GM12892 (cell line): ENCODE measurements around the gene RSPRY1.

Experiments used
- POLR2A ChIP-seq: IDR thresholded peaks from 2 replicates; pipeline ENCODE4 v1.6.1; 2011; ENCODE audit warnings: low read depth, low read length, control low read depth
- POLR2AphosphoS5 ChIP-seq: IDR thresholded peaks from 2 replicates; pipeline ENCODE4 v1.6.1; 2011; ENCODE audit warnings: low read depth, low read length, control low read depth
- TAF1 ChIP-seq: IDR thresholded peaks from 2 replicates; pipeline ENCODE4 v1.6.1; 2011; ENCODE audit warnings: low read depth, mild to moderate bottlenecking, control low read depth, low read length, borderline replicate concordance

DNA sequence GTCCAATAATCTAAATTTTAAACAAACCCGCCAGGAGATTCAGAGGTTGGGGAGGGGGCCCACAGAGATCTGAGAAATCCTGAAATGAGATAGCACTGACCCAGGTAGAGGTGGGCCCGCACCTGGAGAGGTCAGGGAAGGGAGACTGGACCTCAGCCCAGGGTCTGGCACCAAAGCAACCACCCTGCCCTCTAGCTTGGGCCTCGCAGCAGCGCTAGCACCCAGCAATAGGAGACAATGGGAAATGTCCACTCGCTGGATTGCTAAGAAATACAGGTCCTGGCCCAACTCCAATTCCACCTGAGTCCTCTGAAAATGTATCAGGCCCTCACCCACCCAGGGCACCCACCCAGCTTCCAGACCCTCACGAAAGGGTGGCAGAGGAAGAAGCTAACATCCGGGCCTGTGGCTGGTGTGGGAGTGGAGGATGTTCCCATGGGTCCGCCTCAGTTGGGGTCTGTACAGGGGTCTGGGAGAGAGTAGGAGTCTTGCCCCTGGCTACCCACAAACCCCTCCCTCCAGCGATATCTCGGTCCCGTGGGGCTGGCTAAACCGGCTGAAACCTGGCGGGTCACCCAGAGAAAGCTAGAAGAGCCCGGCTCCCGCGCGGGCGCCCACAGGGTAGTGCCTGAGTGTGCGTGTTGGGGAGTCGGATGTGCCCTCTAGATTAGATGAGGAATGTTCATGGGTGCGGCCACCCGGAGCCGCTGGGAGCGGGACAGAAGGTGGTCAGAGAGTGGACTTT, 97.3 kb downstream of the RSPRY1 start:
- TF ChIP-seq POLR2A: no peak
- no peak for TF ChIP-seq TAF1
- TF ChIP-seq POLR2AphosphoS5: no peak
